ENCODE data around the gene RNU5D-1. TPM values are rescaled to one million over a fixed set of nuclear protein-coding genes. Genes with fewer than 3 reads are reported as not detected.

RNU5D-1 gene
- total RNA-seq, 1 experiment from 2014 or later, result not detected

GRCh38 chr1:44688760-44689446 is 42.1 kb downstream of the RNU5D-1 start:
- Mint-ChIP-seq H3K4me3 (no peak overlapping the region), H3K36me3 (ENCODE audit: insufficient read depth in 1 of 3, low read depth in 3 of 3) (no peaks in the 10 kb centered on the region), H3K27ac (no peak overlapping the region), H3K27me3 (ENCODE audit: low read depth) (no peaks in the 10 kb centered on the region), H3K4me1 (peaks cover 13 to 22% of the 10 kb centered on the region in 2 experiments), H3K9me3 (no peaks in the 10 kb centered on the region)
- H4K91ac ChIP-seq (ENCODE audit: insufficient read length, low read depth, low read length), result no peak overlapping the region
- H2BK120ac ChIP-seq (ENCODE audit: low read depth, low read length, poor library complexity, severe bottlenecking), result no peak overlapping the region
- DNase-seq, result no peak
- no peaks in the 10 kb centered on the region for H3K27me3 ChIP-seq (ENCODE audit: insufficient read depth, low read length)
- H3K4me1 ChIP-seq (ENCODE audit: insufficient read depth, low read length), result peaks cover 4% of the 10 kb centered on the region; the same call in 1 of the 2 replicates
- no peak overlapping the region for H3K18ac ChIP-seq (ENCODE audit: insufficient read length, low read depth, low read length)
- H3K4me2 ChIP-seq (ENCODE audit: insufficient read depth, insufficient read length, low read length), result no peak overlapping the region
- no peak overlapping the region for H3T11ph ChIP-seq (ENCODE audit: low read length)
- H2AFZ ChIP-seq (ENCODE audit: low read length), result no peak overlapping the region
- H2BK20ac ChIP-seq (ENCODE audit: low read depth, low read length, poor library complexity, severe bottlenecking), result no peak overlapping the region
- H3K27ac ChIP-seq (ENCODE audit: insufficient read length, low read depth, low read length), result no peak overlapping the region
- H3K79me2 ChIP-seq (ENCODE audit: insufficient read depth, low read length), result no peaks in the 10 kb centered on the region
- H3K4ac ChIP-seq (ENCODE audit: low read depth, low read length), result no peak overlapping the region
- H3K23me2 ChIP-seq (ENCODE audit: insufficient read length, low read depth, low read length, poor library complexity, severe bottlenecking), result no peaks in the 10 kb centered on the region
- no peaks in the 10 kb centered on the region for H3K9me3 ChIP-seq (ENCODE audit: control insufficient read depth, low read depth, low read length)
- H2BK12ac ChIP-seq (ENCODE audit: insufficient read length, low read depth, low read length), result no peak overlapping the region
- no peak overlapping the region for H2AK5ac ChIP-seq (ENCODE audit: insufficient read length, low read length)
- H3K79me1 ChIP-seq (ENCODE audit: insufficient read depth, low read depth, low read length, poor library complexity, severe bottlenecking), result no peaks in the 10 kb centered on the region
- no peaks in the 10 kb centered on the region for H4K20me1 ChIP-seq (ENCODE audit: control insufficient read depth, insufficient read depth, insufficient read length)
- H4K8ac ChIP-seq (replicated peaks; ENCODE audit: insufficient read length, low read depth, low read length), result no peak overlapping the region
- H3K9ac ChIP-seq (ENCODE audit: extremely low read depth, insufficient read length, low read length), result no peak overlapping the region
- H3K14ac ChIP-seq (ENCODE audit: insufficient read depth, low read length), result no peak overlapping the region
- TF ChIP-seq CTCF (conservative IDR thresholded peaks at IDR 0.05), result no peak
- H3K23ac ChIP-seq (ENCODE audit: insufficient read length, low read depth, low read length), result no peak overlapping the region
- no peak overlapping the region for H4K5ac ChIP-seq (ENCODE audit: insufficient read length, low read depth, low read length)
- no peak overlapping the region for H3K56ac ChIP-seq (ENCODE audit: insufficient read length, low read depth, low read length)
- no peak overlapping the region for H2BK15ac ChIP-seq (ENCODE audit: low read depth, low read length)
- WGBS (ENCODE audit: extremely low coverage, insufficient read length, low lambda C conversion rate), result no CpG with 5 or more reads among the region's 12 CpGs
- no peak overlapping the region for H2BK5ac ChIP-seq (ENCODE audit: insufficient read length, low read length)

Measured in H9 (cell line).